ENCODE results near the gene KCNIP4.

- TF ChIP-seq EZH2phosphoT487 (IDR thresholded peaks at IDR 0.05; ENCODE audit: low read depth, severe bottlenecking, unreplicated experiment) (no peak), CTCF (IDR thresholded peaks at IDR 0.05; ENCODE audit: poor library complexity) (no peak), EZH2 (IDR thresholded peaks at IDR 0.05; ENCODE audit: borderline replicate concordance) (no peak)
Observed at GRCh38 chr4:21380861-21381260, 567.7 kb downstream of the KCNIP4 start.

Data from hepatocyte (in vitro differentiated cells).